Activated CD8-positive, alpha-beta memory T cell treated with anti-CD3 and anti-CD28 coated beads, Interleukin-2, amount 50 U/mL, for 1 hour (primary cell): ENCODE measurements around the gene KCTD2.

ENCODE experiments used
- DNase-seq: peaks from one replicate; pipeline ENCODE4 v3.0.0-alpha.2; 2020; ENCODE audit errors: extremely low read depth

The KCTD2 gene

GRCh38 chr17:75077496-75078283, 30.7 kb downstream of the KCTD2 start:
- no peak for DNase-seq

DNA sequence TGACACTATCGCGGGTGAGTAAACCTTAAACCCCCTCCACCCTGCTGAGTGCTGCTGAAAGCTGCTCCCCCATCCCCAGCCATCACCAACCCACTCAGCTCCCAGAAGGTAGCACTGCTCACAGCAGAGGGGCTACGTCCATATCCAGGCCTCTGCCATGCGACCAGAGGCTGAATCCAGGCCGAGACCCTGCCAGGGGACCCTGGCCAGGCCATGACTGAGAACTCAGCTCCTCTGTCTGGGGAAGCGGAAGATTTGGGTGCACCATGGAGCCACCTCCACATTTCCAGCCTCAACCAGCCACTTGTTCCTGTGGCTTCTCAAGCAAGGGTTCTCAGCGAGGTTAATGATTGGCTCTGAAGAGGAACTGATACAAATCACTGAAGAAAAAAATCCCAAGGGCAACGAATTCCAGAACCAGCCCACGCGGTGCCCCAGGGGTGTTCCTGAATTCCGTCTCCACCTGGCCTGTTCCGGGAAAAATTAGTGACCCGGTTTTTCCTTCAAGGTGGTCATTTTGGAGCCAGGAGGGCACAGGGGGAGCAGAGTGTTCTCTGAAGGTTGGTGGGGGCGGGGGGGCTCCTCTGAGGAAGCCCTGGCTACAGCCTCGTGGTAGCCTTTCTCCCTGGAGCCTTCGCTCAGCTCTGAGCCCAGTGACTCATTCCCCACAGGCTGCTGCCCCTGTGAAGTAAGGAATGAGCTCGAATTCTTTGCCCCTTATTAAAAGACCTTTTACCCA, 31.4 kb downstream of the KCTD2 start:
- DNase-seq: no peak

GRCh38 chr17:75079023-75079373, 32.0 kb downstream of the KCTD2 start:
- no peak for DNase-seq

DNA sequence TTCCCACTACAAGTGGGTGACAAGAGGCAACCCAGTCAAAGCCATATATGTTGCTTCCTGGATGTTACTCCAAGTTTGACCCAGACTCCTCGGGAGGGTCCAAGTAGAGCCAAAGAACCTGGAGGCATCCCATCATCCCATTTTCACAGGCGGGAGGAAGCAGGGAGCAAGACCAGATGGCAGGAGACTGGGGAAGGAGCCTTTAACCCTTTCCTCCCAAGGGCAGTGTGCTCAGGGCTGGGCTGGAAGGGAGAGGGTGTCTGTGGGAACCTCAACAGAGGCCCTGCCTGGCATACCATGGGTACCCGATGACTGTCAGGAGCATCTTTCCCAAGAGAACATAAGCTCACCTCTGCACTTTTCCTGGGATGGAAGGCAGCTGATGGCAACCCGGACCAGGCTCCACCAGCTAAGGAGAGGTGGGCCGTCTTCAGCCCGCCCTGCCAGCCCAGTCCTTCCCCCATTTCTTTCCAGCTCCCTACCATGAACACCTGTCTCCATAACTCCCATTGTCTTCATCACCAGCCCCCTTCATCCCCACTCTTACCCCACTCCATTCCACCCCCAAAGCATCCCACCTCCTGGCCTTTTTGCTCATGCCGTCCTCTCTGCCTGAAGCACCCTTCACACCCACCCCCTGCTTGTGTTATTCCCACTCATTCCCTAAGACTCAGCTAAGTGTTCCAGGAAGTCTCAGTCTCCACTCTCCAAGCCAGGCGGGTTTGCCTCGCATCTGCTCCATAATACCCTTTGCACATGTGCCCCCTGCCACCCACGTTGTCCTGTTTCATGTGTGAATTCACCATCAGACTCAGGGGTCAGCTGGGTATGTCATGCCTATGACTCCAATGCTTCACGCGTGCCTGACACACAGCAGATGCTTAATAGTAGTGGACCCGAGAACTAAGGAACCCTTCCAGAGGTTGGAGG, 34.9 kb downstream of the KCTD2 start:
- no peak for DNase-seq

DNA sequence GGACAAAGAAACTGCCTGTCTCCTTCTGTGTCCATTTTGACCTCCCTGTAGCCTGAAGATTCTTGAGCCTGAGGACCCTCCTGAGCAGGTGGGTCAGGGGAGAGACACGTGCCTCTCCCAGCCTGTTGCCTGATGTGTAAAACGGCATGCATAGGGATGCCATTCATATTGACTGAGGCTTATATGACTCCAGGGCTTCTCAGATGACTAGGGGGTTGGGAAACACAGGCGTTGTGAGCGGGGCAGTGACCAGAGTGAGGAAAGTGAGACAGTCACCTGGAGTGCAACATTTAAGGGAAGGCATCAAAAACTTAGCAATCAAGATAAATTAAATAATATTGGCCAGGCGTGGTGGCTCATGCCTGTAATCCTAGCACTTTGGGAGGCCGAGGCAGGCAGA, 35.7 kb downstream of the KCTD2 start:
- no peak for DNase-seq

DNA sequence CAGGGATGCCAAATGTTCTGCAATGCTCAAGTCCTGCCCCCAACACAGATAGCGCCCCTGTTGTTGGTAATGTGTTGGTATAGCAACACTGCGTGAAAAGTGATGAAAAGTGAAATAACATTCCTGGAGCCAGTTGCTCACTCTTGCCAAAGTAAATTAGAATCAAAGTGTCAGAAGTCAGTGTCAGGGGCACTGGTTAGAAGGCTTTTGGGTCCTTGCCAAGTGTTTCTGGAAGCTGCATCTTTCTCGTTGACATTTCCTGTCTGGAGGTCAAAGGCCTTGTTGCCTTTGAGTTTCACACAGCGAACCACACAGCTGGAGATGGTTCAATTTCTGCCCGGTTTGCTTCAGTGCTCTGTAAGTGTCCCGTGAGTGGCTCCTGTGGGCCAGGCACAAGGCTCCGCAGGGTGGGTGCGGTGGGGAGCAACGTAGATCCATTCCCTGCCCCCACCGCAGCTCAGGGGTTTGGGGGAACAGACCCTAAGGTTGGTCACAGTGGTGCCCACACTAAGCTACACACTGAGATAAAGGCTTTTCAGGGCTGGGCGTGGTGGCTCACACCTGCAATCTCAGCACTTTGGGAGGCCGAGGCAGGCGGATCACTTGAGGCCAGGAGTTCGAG, 37.1 kb downstream of the KCTD2 start:
- DNase-seq: peak; percentile 27

- DNase-seq: no peak
Measured at GRCh38 chr17:75086496-75087181, 39.6 kb downstream of the KCTD2 start.

GRCh38 chr17:75087182-75087557, 40.1 kb downstream of the KCTD2 start:
- no peak for DNase-seq

GRCh38 chr17:75087558-75088453, 40.8 kb downstream of the KCTD2 start, which contains the start of gene SLC16A5:
Gene SLC16A5 (plus strand): TSS chr17:75087954. CDS start chr17:75093637, 5,683 bp downstream.
- DNase-seq: no peak

DNA sequence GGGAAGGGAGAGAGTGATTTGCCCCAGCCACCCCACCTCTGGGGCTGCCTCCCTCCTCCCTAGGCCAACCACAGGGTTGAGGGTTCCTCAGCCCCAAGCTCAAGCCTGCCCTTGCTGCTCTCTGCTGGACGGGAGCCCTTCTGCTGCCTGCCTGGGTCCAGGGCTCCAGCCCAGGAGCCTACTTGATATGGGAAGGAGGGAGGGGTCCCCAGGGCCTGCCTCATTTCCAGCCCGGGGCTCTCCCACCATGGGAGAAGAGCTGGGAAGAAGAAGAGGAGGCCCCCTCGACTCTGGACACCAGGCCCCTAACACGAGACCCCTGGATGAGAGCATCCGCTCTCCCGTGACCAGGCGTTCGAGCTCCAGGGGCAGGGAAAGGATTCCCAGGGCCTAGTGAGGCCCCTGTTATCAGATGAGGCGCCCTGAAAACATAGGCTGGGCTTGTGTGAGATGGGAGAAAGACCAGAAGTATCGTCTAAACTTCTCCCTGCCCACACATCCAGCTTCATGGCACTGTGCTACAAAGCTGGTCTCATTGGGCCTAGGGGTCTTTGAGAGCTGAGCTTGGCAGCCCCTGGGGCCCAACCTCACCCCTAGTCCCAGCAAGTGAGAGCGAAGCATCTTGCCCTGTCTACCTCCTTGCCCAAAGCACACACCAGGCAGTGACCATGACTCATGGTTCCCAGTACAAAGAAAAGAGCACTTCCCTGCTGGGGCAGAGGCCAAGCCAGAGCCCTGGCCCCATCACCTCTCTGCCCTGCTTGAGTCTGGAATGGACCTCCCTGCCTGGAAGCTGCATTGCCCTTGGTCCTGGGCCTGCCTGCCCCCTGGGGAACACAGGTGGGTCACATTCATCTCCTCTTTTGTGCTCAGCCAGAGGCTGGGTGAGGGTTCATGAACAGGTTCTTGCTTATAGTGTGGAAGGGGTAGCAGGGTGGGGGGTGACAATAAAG, 41.7 kb downstream of the KCTD2 start:
- no peak for DNase-seq

GRCh38 chr17:75090871-75091854, 44.1 kb downstream of the KCTD2 start:
- no peak for DNase-seq

DNA sequence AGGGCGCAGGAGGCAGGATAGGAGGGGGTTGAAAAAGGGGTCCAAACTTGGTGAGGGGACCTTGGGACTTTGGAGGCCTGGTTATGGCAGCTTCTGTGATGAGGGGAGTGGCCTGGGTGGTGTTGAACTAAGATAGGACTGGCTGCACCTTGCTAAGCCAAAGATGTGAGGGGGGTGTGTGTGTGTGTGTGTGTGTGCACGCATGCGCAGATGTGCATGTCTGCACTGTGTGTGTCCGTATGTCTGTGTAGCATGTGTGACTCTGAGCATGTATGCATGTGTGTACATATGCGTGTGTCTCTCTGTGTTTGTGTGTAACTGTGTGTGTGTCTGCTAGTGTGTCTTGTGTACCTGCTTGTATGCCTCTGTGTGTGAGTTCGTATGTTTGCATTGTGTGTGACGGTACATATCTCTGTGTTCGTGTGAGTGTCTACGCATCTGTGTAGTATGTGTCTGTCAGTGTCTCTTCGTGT, 44.9 kb downstream of the KCTD2 start:
- DNase-seq: no peak

GRCh38 chr17:75093548-75094158, 46.6 kb downstream of the KCTD2 start:
- DNase-seq: no peak

DNA sequence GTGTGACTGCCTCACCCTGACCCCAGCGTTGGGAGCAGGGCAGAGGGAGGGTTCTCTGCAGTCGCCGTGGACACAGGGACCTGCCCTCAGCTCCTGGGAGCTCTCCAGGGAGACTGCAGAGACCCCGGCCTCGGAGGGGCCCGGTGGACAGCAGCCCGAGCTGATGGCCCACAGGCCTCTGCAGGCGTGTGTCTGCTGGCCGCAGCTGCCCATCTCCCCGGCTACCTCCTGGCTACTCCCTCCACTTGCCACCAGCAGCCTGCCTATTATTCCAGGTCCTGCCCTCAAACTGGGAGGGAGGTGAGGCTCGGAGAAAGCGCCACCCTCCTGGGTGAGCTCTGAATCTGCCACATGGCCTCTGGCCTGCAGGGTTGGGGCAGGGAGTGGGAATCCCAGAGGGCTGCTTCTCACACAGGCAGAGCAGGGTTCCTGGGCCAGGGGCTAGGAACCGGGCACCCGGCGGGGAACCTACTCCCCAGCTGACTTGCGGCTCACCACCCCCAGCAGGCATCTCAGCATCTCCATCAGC, 47.9 kb downstream of the KCTD2 start:
- DNase-seq: no peak

DNA sequence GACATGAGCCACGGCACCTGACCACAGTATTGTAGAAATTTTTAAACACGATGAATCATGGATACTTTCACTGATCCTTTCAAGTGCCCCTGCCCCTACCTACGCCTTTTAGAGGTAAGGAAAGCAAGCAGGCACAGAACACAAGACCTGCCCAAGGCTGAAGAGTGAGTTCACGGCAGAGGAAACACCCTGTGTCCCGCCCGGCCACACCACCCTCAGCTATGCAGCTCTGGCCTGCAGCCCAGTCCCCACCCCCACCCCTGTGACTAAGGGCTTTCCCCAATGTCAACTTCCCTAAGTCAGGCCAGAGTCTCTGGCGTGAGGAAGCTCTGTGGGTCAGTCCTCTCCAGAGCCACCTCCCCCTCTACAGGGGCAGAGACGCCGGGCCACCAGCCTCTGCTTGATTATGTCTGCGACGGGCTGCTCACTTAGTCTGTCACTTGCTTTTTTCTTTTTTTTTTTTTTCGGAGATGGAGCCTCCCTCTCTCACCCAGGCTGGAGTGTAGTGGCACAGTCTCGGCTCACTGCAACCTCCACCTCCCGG, 49.1 kb downstream of the KCTD2 start:
- no peak for DNase-seq

DNA sequence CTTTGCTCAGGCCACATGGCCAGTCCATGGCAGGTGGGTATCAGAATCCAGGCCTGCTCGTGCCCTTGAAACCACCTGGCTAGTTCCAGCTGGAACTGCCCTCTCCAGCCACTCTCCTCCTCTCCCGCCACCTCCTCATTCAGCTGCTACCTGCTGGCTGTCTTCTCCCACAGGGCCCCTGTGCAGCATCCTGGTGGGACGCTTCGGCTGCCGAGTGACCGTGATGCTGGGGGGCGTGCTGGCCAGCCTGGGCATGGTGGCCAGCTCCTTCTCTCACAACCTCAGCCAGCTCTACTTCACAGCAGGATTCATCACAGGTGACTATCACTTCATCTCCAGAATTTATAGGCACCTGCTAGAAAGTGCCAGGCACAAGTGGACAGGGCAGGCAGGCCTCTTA, 50.8 kb downstream of the KCTD2 start:
- no peak for DNase-seq

- no peak for DNase-seq
Measured at GRCh38 chr17:75098861-75099260, 51.8 kb downstream of the KCTD2 start.
